Heart right ventricle (tissue), 16 donors: ENCODE data around the gene ARHGEF39. TPM values are rescaled to one million over a fixed set of nuclear protein-coding genes. Genes with fewer than 3 reads are reported as not detected.

ENCODE experiments used
- ATAC-seq, 8 donors: fragments of 200-7000 bp; cut with Tn5 transposase; one replicate each; pipeline ENCODE4 v1.9.1; 2020; ENCODE audit warnings: mild to moderate bottlenecking in 8 of 8, moderate library complexity in 8 of 8, moderate number of reproducible peaks in 1 of 8
- DNase-seq, 2 donors: peaks; one replicate each; pipeline ENCODE4 v3.0.0-alpha.2; 2020
- H3K27ac ChIP-seq, 10 donors: fragments of 200-600 bp; sonication (generic) in 2 of 10; one replicate each; pipeline versions ENCODE4 v1.5.0 to v1.8.0; 2020 to 2022; ENCODE audit warnings: mild to moderate bottlenecking in 3 of 10
- H3K27me3 ChIP-seq, 7 donors: fragments of 200-600 bp; one replicate each; pipeline ENCODE4 v1.8.0; 2021 to 2022; ENCODE audit warnings: mild to moderate bottlenecking in 2 of 7
- H3K36me3 ChIP-seq, 9 donors: fragments of 200-600 bp; sonication (generic) in 1 of 9; one replicate each; pipeline versions ENCODE4 v1.5.0 to v1.8.0; 2020 to 2022; ENCODE audit warnings: mild to moderate bottlenecking in 2 of 9
- H3K4me1 ChIP-seq, 9 donors: fragments of 200-600 bp; sonication (generic) in 1 of 9; one replicate each; pipeline versions ENCODE4 v1.5.0 to v1.8.0; 2020 to 2022; ENCODE audit warnings: mild to moderate bottlenecking in 4 of 9
- H3K4me3 ChIP-seq, 10 donors: fragments of 200-600 bp; sonication (generic) in 2 of 10; one replicate each; pipeline versions ENCODE4 v1.5.0 to v1.8.0; 2020 to 2022; ENCODE audit warnings: mild to moderate bottlenecking in 7 of 10, moderate library complexity in 2 of 10
- H3K9me3 ChIP-seq, 11 donors: fragments of 200-600 bp in 10 of 11; sonication (generic) in 2 of 11; one replicate each; pipeline versions ENCODE4 v1.5.0 to v1.8.0; 2013 to 2022; ENCODE audit warnings: mild to moderate bottlenecking in 2 of 11, control low read depth in 1 of 11, moderate library complexity in 1 of 11
- CTCF ChIP-seq, 9 donors: fragments of 200-600 bp; sonication (generic) in 2 of 9; IDR thresholded peaks; one replicate each; pipeline versions ENCODE4 v1.5.0 to v1.8.0; 2021 to 2022; ENCODE audit warnings: antibody characterized with exemption in 9 of 9, mild to moderate bottlenecking in 5 of 9, moderate library complexity in 1 of 9
- WGBS, 2 donors: extraction: QIAGEN DNeasy Blood & Tissue Kit; methylation state at CpG; one replicate each; pipeline ENCODE4 v1.1.7; 2013; ENCODE audit warnings: inconsistent platforms in 1 of 2; 5-methylcytosine and 5-hydroxymethylcytosine counted together
- intact Hi-C, 10 donors: fragments of 100-400 bp; cut with DNase I; formaldehyde crosslinking; loops; one replicate each; pipeline versions ENCODE4 v1.11.1 to v1.14.2; 2022
- polyA plus RNA-seq, 2 donors: library from polyadenylated mRNA; stranded (reverse); fragments of 200-250 nt; gene quantifications; one replicate each; pipeline ENCODE4 v1.2.3, GENCODE V29; 2013
- total RNA-seq, 10 donors: library from RNA; stranded (reverse); fragmentation: NEBNext Ultra II Directional in 3 of 10; extraction: Animal tissue kit (Norgen Biotek cat#: 25700) in 3 of 10; gene quantifications; one replicate each; pipeline versions ENCODE4 v1.2.1 to v1.2.4, GENCODE V29; 2021 to 2023
- donor health status: Arrhythmogenic right ventricular cardiomyopathy.
- donor health status: ischemic (EF 13 %, LVEDD 7.1; RV severe dilation, severe dysfunction).
- donor health status: healthy with polysubstance abuse.
- donor health status: DM: no; HTN: yes; CAD: no.
- donor health status: DM: no; HTN: no; CAD: no.
- donor health status: ischemic (EF 25% LVEDD 6.9; RV normal size, moderate dysfunction).
- donor health status: ischemic (EF 25% LVEDD 5.7; RV mildly dilated, moderate dysfunction).
- donor health status: healthy.
- donor health status: DM: yes; HTN: yes; CAD: no.
- donor health status: Ischemic cardiomyopathy.
- donor health status: ischemic (EF 35%, LVEDD 5.7; RV mildly dilated, moderate dysfunction).
- donor health status: nonischemic (EF 11% LVEDD 7.7; RV severe dilation, severe dysfunction).
- donor health status: DM: yes; HTN: yes; CAD: no.
- donor health status: PGD.
- donor health status: ischemic (EF 29% LVEDD 5.4; RV normal size, mild dysfunction).
- donor health status: nonischemic (EF 23%, LVEDD 6.1; RV moderate dilation, normal function).

ARHGEF39 gene
- total and polyA plus RNA-seq, 12 donors = 0.09 to 1.3 (median 0.33) TPM; not detected in 2

GRCh38 chr9:35675204-35675603, 10.2 kb upstream of the ARHGEF39 start:
- Histone ChIP-seq H3K27me3 (peaks cover 0 to 16% (median 0%) of the 10 kb centered on the region in 7 donors), H3K27ac (no peak overlapping the region), H3K4me1 (peaks cover 0 to 23% (median 13%) of the 10 kb centered on the region in 9 donors), H3K36me3 (no peaks in the 10 kb centered on the region), H3K4me3 (peak overlapping the region in 9 of 10 donors; percentile 36 to 75 (median 59)), H3K9me3 (no peaks in the 10 kb centered on the region)
- 42 to 47% methylated on average over 13 of the region's 13 CpGs for WGBS, 2 donors
- no peak for TF ChIP-seq CTCF (IDR thresholded peaks at IDR 0.05)
- ATAC-seq = peak in 2 of 8 donors; percentile 3 to 12
- intact Hi-C loops = no loop called here
- DNase-seq = no peak

GRCh38 chr9:35674025-35674361, 9.0 kb upstream of the ARHGEF39 start:
- no peaks in the 10 kb centered on the region for H3K36me3 ChIP-seq
- no peak overlapping the region for H3K27ac ChIP-seq
- TF ChIP-seq CTCF (IDR thresholded peaks at IDR 0.05) = no peak
- H3K27me3 ChIP-seq = peaks cover 0 to 16% (median 0%) of the 10 kb centered on the region in 7 donors
- peaks cover 0 to 23% (median 13%) of the 10 kb centered on the region in 9 donors for H3K4me1 ChIP-seq
- no peak overlapping the region for H3K4me3 ChIP-seq
- intact Hi-C loops = no loop called here
- WGBS, 2 donors = 79 to 80% methylated on average over 3 of the region's 3 CpGs
- H3K9me3 ChIP-seq = no peaks in the 10 kb centered on the region
- DNase-seq (no peak), ATAC-seq (peak in 1 of 8 donors; percentile 3)

- peak; percentile 29 to 86 (median 66) for ATAC-seq
- Histone ChIP-seq H3K9me3 (no peaks in the 10 kb centered on the region), H3K27ac (no peak within 1 kb of the TSS), H3K4me3 (no peak within 1 kb of the TSS), H3K27me3 (peaks cover 0 to 16% (median 0%) of the 10 kb centered on the region in 7 donors), H3K36me3 (no peaks in the 10 kb centered on the region), H3K4me1 (peaks cover 0 to 23% (median 13%) of the 10 kb centered on the region in 9 donors)
- peak; percentile 43 to 56 for DNase-seq
- 49 to 59% methylated on average over 10 of the region's 10 CpGs for WGBS, 2 donors
- TF ChIP-seq CTCF (IDR thresholded peaks at IDR 0.05) = no peak
- intact Hi-C loops = no loop called here
Measured at GRCh38 chr9:35673132-35674024, 8.4 kb upstream of the ARHGEF39 start, which contains the start of gene CA9. Gene CA9 (plus strand): TSS chr9:35673928. CDS start chr9:35673960, 32 bp downstream.

- Histone ChIP-seq H3K27me3 (no peaks in the 10 kb centered on the region), H3K9me3 (no peaks in the 10 kb centered on the region), H3K27ac (no peak overlapping the region), H3K36me3 (no peaks in the 10 kb centered on the region), H3K4me3 (no peak overlapping the region), H3K4me1 (peaks cover 0 to 25% (median 15%) of the 10 kb centered on the region in 9 donors)
- ATAC-seq = no peak
- TF ChIP-seq CTCF (IDR thresholded peaks at IDR 0.05) = no peak
- intact Hi-C loops = loop anchor here in 2 of 10 donors (10.0 kb wide), 1 partner anchor 55 kb away; no protein-coding TSS in a partner anchor
- 73% methylated on average over 6 of the region's 6 CpGs for WGBS, 2 donors
- DNase-seq = no peak
Measured at GRCh38 chr9:35669331-35670145, 4.5 kb upstream of the ARHGEF39 start.
